HepG2 (cell line): Measurements from ENCODE around the gene EI24. TPM values are rescaled to one million over a fixed set of nuclear protein-coding genes. Genes with fewer than 3 reads are reported as not detected.

Source experiments
- ATF4 ChIP-seq, 2 experiments: fragments of 450-650 bp in 1 of 2; sonication (generic) in 1 of 2; formaldehyde crosslinking; IDR thresholded peaks; 2 replicates each; pipeline versions ENCODE4 v1.5.0 to v1.8.0; 2020 to 2022; ENCODE audit warnings: mild to moderate bottlenecking in 1 of 2, missing genetic modification reagents in 1 of 2
- BORCS8-MEF2B ChIP-seq: sonication (generic); formaldehyde crosslinking; IDR thresholded peaks from 2 replicates; pipeline ENCODE4 v1.8.0; 2022; ENCODE audit warnings: mild to moderate bottlenecking, missing genetic modification reagents
- HNRNPLL ChIP-seq: fragments of 200-400 bp; formaldehyde crosslinking; IDR thresholded peaks from 2 replicates; pipeline ENCODE4 v1.6.1; 2017; ENCODE audit warnings: mild to moderate bottlenecking, low read depth, low read length; ENCODE audit not compliant: poor library complexity, severe bottlenecking
- KDM2A ChIP-seq: sonication (generic); formaldehyde crosslinking; IDR thresholded peaks from 2 replicates; pipeline ENCODE4 v1.4.0; 2020; ENCODE audit warnings: low read depth, missing genetic modification reagents, borderline replicate concordance
- KDM3A ChIP-seq: IDR thresholded peaks from 2 replicates; pipeline ENCODE4 v1.6.1; 2018; ENCODE audit warnings: low read depth, missing compliant biosample characterization
- KLF16 ChIP-seq, 2 experiments: sonication (generic) in 1 of 2; formaldehyde crosslinking in 1 of 2; IDR thresholded peaks; 2 replicates each; pipeline versions ENCODE4 v1.6.1 to v1.8.0; 2016 to 2023; ENCODE audit warnings: missing genetic modification reagents in 2 of 2, missing compliant biosample characterization in 1 of 2
- MEIS2 ChIP-seq: sonication (generic); formaldehyde crosslinking; IDR thresholded peaks from 2 replicates; pipeline ENCODE4 v1.9.0; 2021; ENCODE audit warnings: mild to moderate bottlenecking, missing genetic modification reagents
- PCBP1 ChIP-seq: fragments of 200-400 bp; formaldehyde crosslinking; IDR thresholded peaks from 2 replicates; pipeline ENCODE4 v1.6.1; 2017; ENCODE audit warnings: mild to moderate bottlenecking, low read depth, low read length, borderline replicate concordance
- SMAD9 ChIP-seq: sonication (generic); formaldehyde crosslinking; IDR thresholded peaks from 2 replicates; pipeline ENCODE4 v1.5.1; 2020; ENCODE audit warnings: mild to moderate bottlenecking, missing genetic modification reagents
- SMYD3 ChIP-seq: sonication (generic); formaldehyde crosslinking; IDR thresholded peaks from 2 replicates; pipeline ENCODE4 v1.8.1; 2023; ENCODE audit warnings: mild to moderate bottlenecking, missing genetic modification reagents
- SRY ChIP-seq: sonication (generic); formaldehyde crosslinking; IDR thresholded peaks from 2 replicates; pipeline ENCODE4 v1.8.0; 2022; ENCODE audit warnings: mild to moderate bottlenecking, missing genetic modification reagents
- TAF1 ChIP-seq: sonication (generic); formaldehyde crosslinking; IDR thresholded peaks from 2 replicates; pipeline ENCODE4 v1.4.0; 2020; ENCODE audit warnings: missing genetic modification reagents
- TBL1XR1 ChIP-seq: fragments of 150-350 bp; IDR thresholded peaks from 2 replicates; pipeline ENCODE4 v1.6.1; 2014; ENCODE audit warnings: borderline replicate concordance, low read length; ENCODE audit not compliant: partially characterized antibody
- TOPORS ChIP-seq: sonication (generic); formaldehyde crosslinking; IDR thresholded peaks from 2 replicates; pipeline ENCODE4 v1.8.0; 2023; ENCODE audit warnings: mild to moderate bottlenecking, missing genetic modification reagents
- ZBED4 ChIP-seq: sonication (generic); formaldehyde crosslinking; IDR thresholded peaks from 2 replicates; pipeline ENCODE4 v1.4.0; 2020; ENCODE audit warnings: missing genetic modification reagents, borderline replicate concordance
- ZBTB33 ChIP-seq: sonication (generic); formaldehyde crosslinking; IDR thresholded peaks from 2 replicates; pipeline ENCODE4 v1.4.0; 2020; ENCODE audit warnings: missing genetic modification reagents
- ZBTB8A ChIP-seq: sonication (generic); formaldehyde crosslinking; IDR thresholded peaks from 2 replicates; pipeline ENCODE4 v1.4.0; 2020; ENCODE audit warnings: mild to moderate bottlenecking, low read depth, missing genetic modification reagents, borderline replicate concordance
- ZNF205 ChIP-seq: IDR thresholded peaks from 2 replicates; pipeline ENCODE4 v1.6.1; 2018; ENCODE audit warnings: missing biosample characterization, missing genetic modification reagents
- ZNF354B ChIP-seq: sonication (generic); formaldehyde crosslinking; IDR thresholded peaks from 2 replicates; pipeline ENCODE4 v1.8.0; 2022; ENCODE audit warnings: mild to moderate bottlenecking, missing genetic modification reagents
- ZNF547 ChIP-seq: sonication (generic); formaldehyde crosslinking; IDR thresholded peaks from 2 replicates; pipeline ENCODE4 v1.5.1; 2020; ENCODE audit warnings: mild to moderate bottlenecking, missing genetic modification reagents
- ZNF563 ChIP-seq: sonication (generic); formaldehyde crosslinking; IDR thresholded peaks from 2 replicates; pipeline ENCODE4 v1.8.0; 2022; ENCODE audit warnings: mild to moderate bottlenecking, moderate library complexity, missing genetic modification reagents
- ZNF792 ChIP-seq: IDR thresholded peaks from 2 replicates; pipeline ENCODE4 v1.6.1; 2016
- polyA plus RNA-seq, 8 experiments: library from polyadenylated mRNA; depleted of rRNA in 3 of 8; stranded (reverse) in 7 of 8; unstranded in 1 of 8; fragments of >200 nt; fragmentation: Illumina TruSeq in 4 of 8; extraction: Trizol in 4 of 8; gene quantifications; 2 replicates each; pipeline versions ENCODE4 v1.2.1 to v1.2.3, GENCODE V29; 2011 to 2016; ENCODE audit warnings: low read depth in 4 of 8, missing spikeins in 1 of 8, mixed read lengths in 1 of 8; ENCODE audit not compliant: insufficient read depth in 1 of 8
- total RNA-seq, 5 experiments: library from RNA; depleted of rRNA; stranded (reverse); fragments of >200 nt; fragmentation: Illumina TruSeq; extraction: Trizol; gene quantifications; 2 replicates each; pipeline ENCODE4 v1.2.3, GENCODE V29; 2016; ENCODE audit warnings: low read depth in 1 of 5

EI24 gene
- total and polyA plus RNA-seq, 2 of the 13 experiments (the other 11 are each of a cell fraction or from before 2014, with no cell fraction given): 84.7 to 126 TPM

- TF ChIP-seq ZNF205 (CRISPR knock-in tag) (no peak), ZBED4 (CRISPR knock-in tag) (peak; percentile 28; the same call in 1 of the 2 replicates), HNRNPLL (peak; percentile 98), ZBTB33 (CRISPR knock-in tag) (no peak), MEIS2 (CRISPR knock-in tag) (no peak), SRY (CRISPR knock-in tag) (peak; percentile 22), ZNF547 (peak; percentile 53; the same call in 1 of the 2 replicates), KLF16 (CRISPR knock-in tag; IDR thresholded peaks at IDR 0.05) (no peak; a peak in 1 of 4 replicates), ZNF354B (peak; percentile 63; the same call in 1 of the 2 replicates), ZBTB8A (no peak), KDM3A (0 out of 2 replicates have a peak, but pooled peaks have one; percentile 19), SMYD3 (CRISPR knock-in tag) (0 out of 2 replicates have a peak, but pooled peaks have one; percentile 29), TAF1 (peak; percentile 83), TBL1XR1 (no peak), BORCS8-MEF2B (CRISPR knock-in tag) (peak; percentile 68; the same call in 1 of the 2 replicates), SMAD9 (CRISPR knock-in tag) (no peak; the same call in 1 of the 2 replicates), KDM2A (peak; percentile 72), ZNF792 (peak; percentile 15; the same call in 1 of the 2 replicates), ZNF563 (peak; percentile 77), TOPORS (CRISPR knock-in tag) (peak; percentile 80; the same call in 1 of the 2 replicates), PCBP1 (peak; percentile 91; the same call in 1 of the 2 replicates), ATF4 (CRISPR knock-in tag; IDR thresholded peaks at IDR 0.05) (no peak)
These were observed 23.2 kb downstream of the EI24 start, which contains the start of gene STT3A (continued) for GRCh38 chr11:125592305-125593113.
